ENCODE measurements around the gene PAX1.

DNA sequence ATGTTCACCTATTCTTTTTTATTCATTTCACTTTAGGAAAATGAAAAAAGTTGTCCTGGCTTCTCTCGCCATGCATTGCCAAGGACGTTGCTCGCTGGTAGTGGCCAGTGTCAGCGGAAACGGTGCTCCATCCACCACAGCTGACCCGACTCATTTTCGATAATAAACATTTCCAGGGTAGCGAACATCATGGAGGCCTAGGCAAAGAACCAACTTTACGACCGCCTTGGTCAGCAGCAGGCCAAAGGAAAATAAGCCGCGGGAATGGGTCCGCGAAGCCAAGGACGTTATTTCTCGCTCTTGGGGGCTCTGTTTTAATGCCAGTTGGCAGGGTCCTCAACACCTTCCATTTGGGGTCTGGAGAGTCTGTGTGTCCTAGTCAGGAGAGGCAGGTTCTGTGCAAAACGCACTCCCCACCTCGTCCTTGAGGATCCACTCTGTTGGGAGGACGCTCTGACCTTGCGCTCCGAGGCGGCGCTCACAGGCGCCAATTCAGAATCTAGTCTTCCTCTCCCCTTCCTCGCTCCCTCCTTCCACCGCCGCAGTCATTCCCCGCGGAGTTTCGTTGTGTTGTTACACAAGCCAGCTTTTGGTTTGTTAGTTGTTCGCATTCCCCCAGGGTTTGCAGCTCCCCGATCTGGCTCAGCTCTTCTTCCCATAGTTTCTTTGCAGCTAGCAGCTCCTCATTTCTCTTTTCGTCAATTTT is 4.1 kb upstream of the PAX1 start:
- TF ChIP-seq, protein P1, sequence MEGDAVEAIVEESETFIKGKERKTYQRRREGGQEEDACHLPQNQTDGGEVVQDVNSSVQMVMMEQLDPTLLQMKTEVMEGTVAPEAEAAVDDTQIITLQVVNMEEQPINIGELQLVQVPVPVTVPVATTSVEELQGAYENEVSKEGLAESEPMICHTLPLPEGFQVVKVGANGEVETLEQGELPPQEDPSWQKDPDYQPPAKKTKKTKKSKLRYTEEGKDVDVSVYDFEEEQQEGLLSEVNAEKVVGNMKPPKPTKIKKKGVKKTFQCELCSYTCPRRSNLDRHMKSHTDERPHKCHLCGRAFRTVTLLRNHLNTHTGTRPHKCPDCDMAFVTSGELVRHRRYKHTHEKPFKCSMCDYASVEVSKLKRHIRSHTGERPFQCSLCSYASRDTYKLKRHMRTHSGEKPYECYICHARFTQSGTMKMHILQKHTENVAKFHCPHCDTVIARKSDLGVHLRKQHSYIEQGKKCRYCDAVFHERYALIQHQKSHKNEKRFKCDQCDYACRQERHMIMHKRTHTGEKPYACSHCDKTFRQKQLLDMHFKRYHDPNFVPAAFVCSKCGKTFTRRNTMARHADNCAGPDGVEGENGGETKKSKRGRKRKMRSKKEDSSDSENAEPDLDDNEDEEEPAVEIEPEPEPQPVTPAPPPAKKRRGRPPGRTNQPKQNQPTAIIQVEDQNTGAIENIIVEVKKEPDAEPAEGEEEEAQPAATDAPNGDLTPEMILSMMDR (IDR thresholded peaks at IDR 0.05): no peak
- TF ChIP-seq POLR2A (IDR thresholded peaks at IDR 0.05): no peak

Data from uterus (tissue), 2 donors.